Measurements from ENCODE around the gene PIEZO2. TPM values are rescaled to one million over a fixed set of nuclear protein-coding genes. Genes with fewer than 3 reads are reported as not detected.

The PIEZO2 gene
- total and polyA plus RNA-seq, 4 donors, result 2.6 to 233 (median 18.8) TPM

- Histone ChIP-seq H3K9ac (ENCODE audit: insufficient read depth in 1 of 2, low read length in 2 of 2) (no peak overlapping the region), H3K9me3 (ENCODE audit: control insufficient read depth in 4 of 4, insufficient read depth in 3 of 4, low read length in 3 of 4) (peaks cover 0 to 2% (median 0%) of the 10 kb centered on the region in 4 donors), H3K4me3 (no peak overlapping the region), H3K36me3 (ENCODE audit: control insufficient read depth in 4 of 4, insufficient read depth in 4 of 4, low read length in 4 of 4) (peaks cover 0 to 4% (median under 1%) of the 10 kb centered on the region in 4 donors), H3K27me3 (ENCODE audit: control insufficient read depth in 3 of 3, insufficient read depth in 3 of 3, low read length in 2 of 3) (no peaks in the 10 kb centered on the region), H3K4me1 (ENCODE audit: control insufficient read depth in 5 of 5, insufficient read depth in 5 of 5, low read length in 5 of 5) (peaks cover 0 to 30% (median 0%) of the 10 kb centered on the region in 5 donors), H3K27ac (ENCODE audit: low read depth in 1 of 2, low read length in 1 of 2) (no peak overlapping the region)
- DNase-seq (no peak), ATAC-seq (ENCODE audit: insufficient read depth, low FRiP score) (no peak)
- no peak for TF ChIP-seq CTCF (IDR thresholded peaks at IDR 0.05; ENCODE audit: control extremely low read depth, extremely low read depth)
- WGBS, 2 donors, result 78 to 92% methylated on average over 4 of the region's 4 CpGs
These were observed 78.1 kb downstream of the PIEZO2 start for GRCh38 chr18:11071300-11071699.

GRCh38 chr18:11070593-11070992 lies 78.8 kb downstream of the PIEZO2 start:
- Histone ChIP-seq H3K27ac (ENCODE audit: low read depth in 1 of 2, low read length in 1 of 2) (no peak overlapping the region), H3K27me3 (ENCODE audit: control insufficient read depth in 3 of 3, insufficient read depth in 3 of 3, low read length in 2 of 3) (no peaks in the 10 kb centered on the region), H3K9ac (ENCODE audit: insufficient read depth in 1 of 2, low read length in 2 of 2) (no peak overlapping the region), H3K36me3 (ENCODE audit: control insufficient read depth in 4 of 4, insufficient read depth in 4 of 4, low read length in 4 of 4) (peaks cover 0 to 9% (median 4%) of the 10 kb centered on the region in 4 donors), H3K4me1 (ENCODE audit: control insufficient read depth in 5 of 5, insufficient read depth in 5 of 5, low read length in 5 of 5) (peaks cover 0 to 26% (median 0%) of the 10 kb centered on the region in 5 donors), H3K4me3 (no peak overlapping the region), H3K9me3 (ENCODE audit: control insufficient read depth in 4 of 4, insufficient read depth in 3 of 4, low read length in 3 of 4) (peaks cover 0 to 2% (median 0%) of the 10 kb centered on the region in 4 donors)
- no peak for ATAC-seq (ENCODE audit: insufficient read depth, low FRiP score)
- 83 to 85% methylated on average over 11 of the region's 11 CpGs for WGBS, 2 donors
- DNase-seq, result no peak
- TF ChIP-seq CTCF (IDR thresholded peaks at IDR 0.05; ENCODE audit: control extremely low read depth, extremely low read depth), result no peak

- no peak for TF ChIP-seq CTCF (IDR thresholded peaks at IDR 0.05; ENCODE audit: control extremely low read depth, extremely low read depth)
- Histone ChIP-seq H3K9ac (ENCODE audit: insufficient read depth in 1 of 2, low read length in 2 of 2) (no peak overlapping the region), H3K4me1 (ENCODE audit: control insufficient read depth in 5 of 5, insufficient read depth in 5 of 5, low read length in 5 of 5) (peaks cover 0 to 16% (median 0%) of the 10 kb centered on the region in 5 donors), H3K4me3 (no peak overlapping the region), H3K27ac (ENCODE audit: low read depth in 1 of 2, low read length in 1 of 2) (no peak overlapping the region), H3K27me3 (ENCODE audit: control insufficient read depth in 3 of 3, insufficient read depth in 3 of 3, low read length in 2 of 3) (no peaks in the 10 kb centered on the region), H3K36me3 (ENCODE audit: control insufficient read depth in 4 of 4, insufficient read depth in 4 of 4, low read length in 4 of 4) (peaks cover 0 to 20% (median 10%) of the 10 kb centered on the region in 4 donors), H3K9me3 (ENCODE audit: control insufficient read depth in 4 of 4, insufficient read depth in 3 of 4, low read length in 3 of 4) (peaks cover 0 to 2% (median 0%) of the 10 kb centered on the region in 4 donors)
- DNase-seq (no peak), ATAC-seq (ENCODE audit: insufficient read depth, low FRiP score) (no peak)
- WGBS, 2 donors, result 80 to 84% methylated on average over 5 of the region's 5 CpGs
These were observed 83.3 kb downstream of the PIEZO2 start for GRCh38 chr18:11066038-11066437.
